H9 (cell line): Measurements from ENCODE around the gene KCNMB4. TPM values are rescaled to one million over a fixed set of nuclear protein-coding genes. Genes with fewer than 3 reads are reported as not detected.

Experiments
- DNase-seq: peaks from one replicate; pipeline ENCODE4 v3.0.0-alpha.2; 2017
- H2AFZ ChIP-seq: one replicate; pipeline ENCODE4 v1.6.1; 2013; ENCODE audit warnings: mild to moderate bottlenecking, low read length, control low read depth, moderate library complexity
- H2AK5ac ChIP-seq: 2 replicates; pipeline ENCODE4 v1.6.1; 2013; ENCODE audit warnings: low read length, control low read depth, mixed read lengths; ENCODE audit not compliant: insufficient read length
- H2BK120ac ChIP-seq: one replicate; pipeline ENCODE4 v1.6.1; 2013; ENCODE audit warnings: low read depth, mild to moderate bottlenecking, low read length, control low read depth, inconsistent platforms; ENCODE audit not compliant: poor library complexity, severe bottlenecking
- H2BK12ac ChIP-seq: 2 replicates; pipeline ENCODE4 v1.6.1; 2013; ENCODE audit warnings: low read length, control low read depth, mixed read lengths, low read depth; ENCODE audit not compliant: insufficient read length
- H2BK15ac ChIP-seq: 2 replicates; pipeline ENCODE4 v1.6.1; 2013; ENCODE audit warnings: low read depth, low read length, control low read depth
- H2BK20ac ChIP-seq: one replicate; pipeline ENCODE4 v1.6.1; 2013; ENCODE audit warnings: low read depth, mild to moderate bottlenecking, low read length, control low read depth, inconsistent platforms; ENCODE audit not compliant: poor library complexity, severe bottlenecking
- H2BK5ac ChIP-seq: 2 replicates; pipeline ENCODE4 v1.6.1; 2013; ENCODE audit warnings: low read length, control low read depth, mixed read lengths; ENCODE audit not compliant: insufficient read length
- H3K14ac ChIP-seq: 2 replicates; pipeline ENCODE4 v1.6.1; 2013; ENCODE audit warnings: low read length, control low read depth; ENCODE audit not compliant: insufficient read depth
- H3K18ac ChIP-seq: 2 replicates; pipeline ENCODE4 v1.6.1; 2013; ENCODE audit warnings: low read depth, mild to moderate bottlenecking, mixed read lengths, low read length, control low read depth; ENCODE audit not compliant: insufficient read length
- H3K23ac ChIP-seq: 2 replicates; pipeline ENCODE4 v1.6.1; 2013; ENCODE audit warnings: low read length, control low read depth, mixed read lengths, low read depth; ENCODE audit not compliant: insufficient read length
- H3K23me2 ChIP-seq: 2 replicates; pipeline ENCODE4 v1.6.1; 2013; ENCODE audit warnings: low read depth, mild to moderate bottlenecking, mixed read lengths, low read length, control low read depth; ENCODE audit not compliant: insufficient read length, poor library complexity, severe bottlenecking
- H3K27ac ChIP-seq: 2 replicates; pipeline ENCODE4 v1.5.1; 2013; ENCODE audit warnings: low read length, control low read depth, mixed read lengths, low read depth; ENCODE audit not compliant: insufficient read length
- H3K27me3 ChIP-seq: 2 replicates; pipeline ENCODE4 v1.6.1; 2013; ENCODE audit warnings: low read length, control low read depth, inconsistent platforms; ENCODE audit not compliant: insufficient read depth
- H3K4ac ChIP-seq: 2 replicates; pipeline ENCODE4 v1.6.1; 2013; ENCODE audit warnings: low read depth, mild to moderate bottlenecking, control low read depth, inconsistent platforms, low read length, moderate library complexity
- H3K4me1 ChIP-seq: 2 replicates; pipeline ENCODE4 v1.6.1; 2013; ENCODE audit warnings: low read length, control low read depth, inconsistent platforms; ENCODE audit not compliant: insufficient read depth
- H3K4me2 ChIP-seq: 2 replicates; pipeline ENCODE4 v1.6.1; 2013; ENCODE audit warnings: low read length, control low read depth, mixed read lengths; ENCODE audit not compliant: insufficient read length, insufficient read depth
- H3K56ac ChIP-seq: 2 replicates; pipeline ENCODE4 v1.6.1; 2013; ENCODE audit warnings: low read depth, mild to moderate bottlenecking, mixed read lengths, low read length, control low read depth; ENCODE audit not compliant: insufficient read length
- H3K79me1 ChIP-seq: 2 replicates; pipeline ENCODE4 v1.6.1; 2013; ENCODE audit warnings: low read depth, mild to moderate bottlenecking, moderate library complexity, low read length, control low read depth, inconsistent platforms; ENCODE audit not compliant: insufficient read depth, poor library complexity, severe bottlenecking
- H3K79me2 ChIP-seq: 2 replicates; pipeline ENCODE4 v1.6.1; 2013; ENCODE audit warnings: low read length, control low read depth, inconsistent platforms; ENCODE audit not compliant: insufficient read depth
- H3K9ac ChIP-seq: 2 replicates; pipeline ENCODE4 v1.6.1; 2013; ENCODE audit warnings: low read length, control low read depth, mixed read lengths; ENCODE audit not compliant: insufficient read length; ENCODE audit errors: extremely low read depth
- H3K9me3 ChIP-seq: one replicate; pipeline ENCODE4 v1.6.1; 2013; ENCODE audit warnings: low read depth, low read length, inconsistent platforms; ENCODE audit not compliant: control insufficient read depth
- H3T11ph ChIP-seq: one replicate; pipeline ENCODE4 v1.6.1; 2013; ENCODE audit warnings: mild to moderate bottlenecking, low read length, control low read depth, inconsistent platforms
- H4K20me1 ChIP-seq: one replicate; pipeline ENCODE4 v1.6.1; 2013; ENCODE audit not compliant: control insufficient read depth, insufficient read length, insufficient read depth
- H4K5ac ChIP-seq: 2 replicates; pipeline ENCODE4 v1.6.1; 2013; ENCODE audit warnings: low read depth, mild to moderate bottlenecking, mixed read lengths, low read length, control low read depth; ENCODE audit not compliant: insufficient read length
- H4K8ac ChIP-seq: replicated peaks from 2 replicates; pipeline ENCODE4 v1.6.1; 2013; ENCODE audit warnings: low read length, control low read depth, mixed read lengths, low read depth; ENCODE audit not compliant: insufficient read length
- H4K91ac ChIP-seq: 2 replicates; pipeline ENCODE4 v1.6.1; 2013; ENCODE audit warnings: low read depth, mild to moderate bottlenecking, moderate library complexity, mixed read lengths, low read length, control low read depth; ENCODE audit not compliant: insufficient read length
- H3K27ac Mint-ChIP-seq, 3 experiments: 2 replicates in 2 of 3; 3 replicates in 1 of 3; pipeline ENCODE4 v1.8.0; 2020 to 2021; ENCODE audit warnings: mixed read lengths in 3 of 3, mild to moderate bottlenecking in 1 of 3, moderate library complexity in 1 of 3
- H3K27me3 Mint-ChIP-seq: 2 replicates; pipeline ENCODE4 v1.8.0; 2021; ENCODE audit warnings: low read depth, mild to moderate bottlenecking, moderate library complexity, mixed read lengths
- H3K36me3 Mint-ChIP-seq, 3 experiments: 2 replicates in 2 of 3; 3 replicates in 1 of 3; pipeline ENCODE4 v1.8.0; 2020 to 2021; ENCODE audit warnings: low read depth in 3 of 3, mixed read lengths in 3 of 3; ENCODE audit not compliant: insufficient read depth in 1 of 3
- H3K4me1 Mint-ChIP-seq, 2 experiments: 2 replicates each; pipeline ENCODE4 v1.8.0; 2020; ENCODE audit warnings: mixed read lengths in 2 of 2
- H3K4me3 Mint-ChIP-seq, 2 experiments: 2 replicates in 1 of 2; 3 replicates in 1 of 2; pipeline ENCODE4 v1.8.0; 2020 to 2021; ENCODE audit warnings: mild to moderate bottlenecking in 2 of 2, mixed read lengths in 2 of 2, moderate library complexity in 1 of 2
- H3K9me3 Mint-ChIP-seq, 2 experiments: 2 replicates in 1 of 2; 3 replicates in 1 of 2; pipeline ENCODE4 v1.8.0; 2020; ENCODE audit warnings: mild to moderate bottlenecking in 2 of 2, mixed read lengths in 2 of 2, moderate library complexity in 1 of 2
- WGBS: extraction: QIAGEN DNeasy Blood & Tissue Kit; methylation state at CpG from one replicate; pipeline ENCODE4 v1.1.7; 2013; ENCODE audit warnings: missing lambda C conversion rate, low lambda C conversion rate, mixed read lengths; ENCODE audit not compliant: insufficient read length; ENCODE audit errors: extremely low coverage; 5-methylcytosine and 5-hydroxymethylcytosine counted together
- total RNA-seq: library from RNA; stranded (reverse); gene quantifications from 2 replicates; pipeline ENCODE4 v1.2.1, GENCODE V29; 2021
- TF ChIP-seq, protein P1 (sequence below): fragments of 200-600 bp; sonication (generic); conservative IDR thresholded peaks from 3 replicates; pipeline ENCODE4 v1.8.0; 2021; ENCODE audit warnings: antibody characterized with exemption, mild to moderate bottlenecking

KCNMB4 gene
- total RNA-seq, 1 experiment from 2014 or later: 16.2 TPM

GRCh38 chr12:70386771-70387170 lies 20.7 kb downstream of the KCNMB4 start:
- TF ChIP-seq, protein P1, sequence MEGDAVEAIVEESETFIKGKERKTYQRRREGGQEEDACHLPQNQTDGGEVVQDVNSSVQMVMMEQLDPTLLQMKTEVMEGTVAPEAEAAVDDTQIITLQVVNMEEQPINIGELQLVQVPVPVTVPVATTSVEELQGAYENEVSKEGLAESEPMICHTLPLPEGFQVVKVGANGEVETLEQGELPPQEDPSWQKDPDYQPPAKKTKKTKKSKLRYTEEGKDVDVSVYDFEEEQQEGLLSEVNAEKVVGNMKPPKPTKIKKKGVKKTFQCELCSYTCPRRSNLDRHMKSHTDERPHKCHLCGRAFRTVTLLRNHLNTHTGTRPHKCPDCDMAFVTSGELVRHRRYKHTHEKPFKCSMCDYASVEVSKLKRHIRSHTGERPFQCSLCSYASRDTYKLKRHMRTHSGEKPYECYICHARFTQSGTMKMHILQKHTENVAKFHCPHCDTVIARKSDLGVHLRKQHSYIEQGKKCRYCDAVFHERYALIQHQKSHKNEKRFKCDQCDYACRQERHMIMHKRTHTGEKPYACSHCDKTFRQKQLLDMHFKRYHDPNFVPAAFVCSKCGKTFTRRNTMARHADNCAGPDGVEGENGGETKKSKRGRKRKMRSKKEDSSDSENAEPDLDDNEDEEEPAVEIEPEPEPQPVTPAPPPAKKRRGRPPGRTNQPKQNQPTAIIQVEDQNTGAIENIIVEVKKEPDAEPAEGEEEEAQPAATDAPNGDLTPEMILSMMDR: no peak

More at GRCh38 chr12:70386771-70387170, 20.7 kb downstream of the KCNMB4 start:
- Histone ChIP-seq H3K27me3 (no peaks in the 10 kb centered on the region), H3K9ac (no peak overlapping the region), H3K79me1 (no peaks in the 10 kb centered on the region), H2BK12ac (no peak overlapping the region), H3K14ac (no peak overlapping the region), H3T11ph (no peak overlapping the region), H2AK5ac (no peak overlapping the region), H2BK20ac (no peak overlapping the region), H4K8ac (no peak overlapping the region), H2BK5ac (no peak overlapping the region), H2BK15ac (no peak overlapping the region), H3K9me3 (no peaks in the 10 kb centered on the region), H3K27ac (no peak overlapping the region), H3K18ac (no peak overlapping the region), H4K91ac (no peak overlapping the region), H3K23ac (no peak overlapping the region), H3K23me2 (no peaks in the 10 kb centered on the region), H2AFZ (no peak overlapping the region), H4K5ac (no peak overlapping the region), H3K4me1 (no peaks in the 10 kb centered on the region; the same call in 1 of the 2 replicates), H3K4ac (no peak overlapping the region), H2BK120ac (no peak overlapping the region), H3K56ac (no peak overlapping the region), H3K4me2 (no peak overlapping the region), H4K20me1 (no peaks in the 10 kb centered on the region), H3K79me2 (no peaks in the 10 kb centered on the region; the same call in 1 of the 2 replicates)
- Mint-ChIP-seq H3K27ac (no peak overlapping the region), H3K4me3 (no peak overlapping the region), H3K36me3 (peaks cover 12 to 23% (median 20%) of the 10 kb centered on the region in 3 experiments), H3K9me3 (peaks cover 0 to 2% of the 10 kb centered on the region in 2 experiments; a peak in 3 of 5 replicates), H3K27me3 (no peaks in the 10 kb centered on the region; the same call in 1 of the 2 replicates), H3K4me1 (peaks cover 10 to 14% of the 10 kb centered on the region in 2 experiments)
- no CpG with 5 or more reads among the region's 1 CpG for WGBS
- DNase-seq: no peak
